ENCODE data around the gene CTNNBIP1. TPM values are rescaled to one million over a fixed set of nuclear protein-coding genes. Genes with fewer than 3 reads are reported as not detected.

Gene CTNNBIP1
- total RNA-seq, 3 donors from 2014 or later (not counting 1 experiment from before 2014, with no cell fraction given), result 26.4 to 31.0 (median 29.8) TPM

DNA sequence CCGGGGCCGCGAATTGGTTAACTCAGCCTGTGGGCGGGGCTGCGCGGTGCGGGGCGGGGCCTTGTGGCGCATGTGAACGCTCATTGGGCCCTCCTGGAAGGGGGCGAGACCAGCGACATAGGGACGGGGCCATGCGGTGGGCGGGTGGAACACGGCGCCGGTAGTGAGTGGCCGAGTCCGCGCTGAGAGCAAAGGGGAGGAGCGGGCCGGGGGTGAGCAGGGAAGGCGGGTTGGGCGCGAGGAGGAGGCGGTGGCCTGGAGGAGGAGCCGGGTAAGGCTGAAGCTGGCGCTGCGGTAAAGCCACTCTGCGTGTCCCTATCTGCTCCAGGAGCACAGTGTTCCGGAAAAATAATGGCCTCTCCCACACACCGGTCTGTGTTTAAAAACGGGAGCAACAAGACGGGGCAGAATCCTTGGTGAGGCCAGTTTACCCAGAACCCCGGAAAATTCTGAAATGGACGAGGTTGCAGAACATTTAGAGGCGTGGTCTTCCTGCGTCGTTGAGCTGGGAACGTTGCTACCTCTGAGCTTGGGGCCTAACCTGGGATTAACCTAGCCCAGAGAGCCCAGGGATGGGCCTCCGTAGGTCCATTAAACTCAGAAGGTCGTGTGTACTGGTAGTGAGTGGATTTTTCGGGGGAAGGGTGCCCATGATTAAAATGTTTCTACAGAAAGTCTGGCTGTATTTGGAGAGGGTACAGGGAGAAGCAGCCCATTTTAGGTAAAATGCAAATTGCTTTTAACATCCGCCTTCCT is 532 bp upstream of the CTNNBIP1 start:
- Mint-ChIP-seq H3K4me3 (peak overlapping the region; percentile 92), H3K36me3 (no peaks in the 10 kb centered on the region), H3K9me3 (no peaks in the 10 kb centered on the region), H3K4me1 (peaks cover 35 to 46% of the 10 kb centered on the region in 2 donors), H3K27me3 (ENCODE audit: low read depth in 2 of 2) (no peaks in the 10 kb centered on the region), H3K27ac (peak overlapping the region; percentile 91 to 93)
- intact Hi-C loops (cut with micrococcal nuclease), result loop anchor here (1.0 to 10.0 kb wide), 3 partner anchors 32 to 1036 kb away; partner anchors contain the start of genes ENO1, LZIC, NMNAT1 and UBE4B
- Histone ChIP-seq H3K4me1 (ENCODE audit: control insufficient read depth, insufficient read depth, low read length) (peaks cover 22% of the 10 kb centered on the region), H3K27me3 (ENCODE audit: control insufficient read depth, insufficient read depth, low read length) (no peaks in the 10 kb centered on the region), H3K36me3 (ENCODE audit: control insufficient read depth, insufficient read depth, low read length) (no peaks in the 10 kb centered on the region), H3K27ac (ENCODE audit: low read length) (peak overlapping the region; percentile 80), H3K4me3 (ENCODE audit: low read length) (peak overlapping the region; percentile 87), H3K9me3 (ENCODE audit: control insufficient read depth, insufficient read depth, low read length) (no peaks in the 10 kb centered on the region)
- TF ChIP-seq, protein P1, sequence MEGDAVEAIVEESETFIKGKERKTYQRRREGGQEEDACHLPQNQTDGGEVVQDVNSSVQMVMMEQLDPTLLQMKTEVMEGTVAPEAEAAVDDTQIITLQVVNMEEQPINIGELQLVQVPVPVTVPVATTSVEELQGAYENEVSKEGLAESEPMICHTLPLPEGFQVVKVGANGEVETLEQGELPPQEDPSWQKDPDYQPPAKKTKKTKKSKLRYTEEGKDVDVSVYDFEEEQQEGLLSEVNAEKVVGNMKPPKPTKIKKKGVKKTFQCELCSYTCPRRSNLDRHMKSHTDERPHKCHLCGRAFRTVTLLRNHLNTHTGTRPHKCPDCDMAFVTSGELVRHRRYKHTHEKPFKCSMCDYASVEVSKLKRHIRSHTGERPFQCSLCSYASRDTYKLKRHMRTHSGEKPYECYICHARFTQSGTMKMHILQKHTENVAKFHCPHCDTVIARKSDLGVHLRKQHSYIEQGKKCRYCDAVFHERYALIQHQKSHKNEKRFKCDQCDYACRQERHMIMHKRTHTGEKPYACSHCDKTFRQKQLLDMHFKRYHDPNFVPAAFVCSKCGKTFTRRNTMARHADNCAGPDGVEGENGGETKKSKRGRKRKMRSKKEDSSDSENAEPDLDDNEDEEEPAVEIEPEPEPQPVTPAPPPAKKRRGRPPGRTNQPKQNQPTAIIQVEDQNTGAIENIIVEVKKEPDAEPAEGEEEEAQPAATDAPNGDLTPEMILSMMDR (IDR thresholded peaks at IDR 0.05), result no peak
- peak; percentile 86 to 97 (median 88) for ATAC-seq
- DNase-seq, result peak; percentile 99 to 100
- WGBS (ENCODE audit: insufficient coverage), result under 1% methylated on average over 45 of the region's 45 CpGs

DNA sequence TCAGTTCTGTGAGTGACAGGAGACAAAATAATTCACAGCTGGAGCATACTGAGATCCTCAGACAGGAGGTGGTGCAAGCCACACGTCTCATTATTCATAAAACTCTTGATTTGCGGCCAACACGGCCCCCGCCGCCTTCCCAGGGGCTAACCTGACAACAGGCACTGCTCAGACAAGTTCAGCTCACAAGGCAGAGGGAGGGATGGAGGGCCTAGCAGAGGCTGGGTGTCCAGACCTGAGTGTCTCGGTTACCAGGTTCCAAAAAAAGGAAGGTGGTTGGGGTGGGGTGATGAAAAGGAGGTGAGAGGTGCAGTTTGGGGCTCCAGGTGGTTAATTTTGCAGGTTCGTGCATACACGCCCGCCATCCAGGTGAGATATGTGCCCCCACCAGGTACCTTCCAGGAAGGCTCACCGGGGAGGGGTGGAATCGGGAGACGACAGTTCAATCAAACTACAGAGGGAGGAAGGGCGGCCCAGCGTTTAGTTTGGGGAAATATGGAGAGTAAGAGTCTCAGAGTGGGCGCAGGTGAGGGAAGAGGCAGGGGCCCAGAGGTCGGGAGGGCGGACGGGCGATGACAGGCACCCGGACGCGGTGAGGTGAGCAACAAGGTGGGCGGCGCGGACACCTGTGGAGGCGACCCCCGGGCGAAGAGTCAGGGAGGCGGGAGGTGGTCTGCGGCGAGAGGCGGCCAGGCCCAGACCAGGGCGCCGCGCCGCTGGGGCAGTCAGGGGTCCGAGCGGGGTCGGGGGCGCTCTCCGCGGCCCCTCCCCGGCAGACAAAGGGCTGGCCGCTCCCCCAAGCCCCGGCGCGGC is 629 bp downstream of the CTNNBIP1 start:
- Histone ChIP-seq H3K4me1 (ENCODE audit: control insufficient read depth, insufficient read depth, low read length) (peaks cover 22% of the 10 kb centered on the region), H3K36me3 (ENCODE audit: control insufficient read depth, insufficient read depth, low read length) (no peaks in the 10 kb centered on the region), H3K9me3 (ENCODE audit: control insufficient read depth, insufficient read depth, low read length) (no peaks in the 10 kb centered on the region), H3K4me3 (ENCODE audit: low read length) (peak overlapping the region; percentile 72), H3K27me3 (ENCODE audit: control insufficient read depth, insufficient read depth, low read length) (no peaks in the 10 kb centered on the region), H3K27ac (ENCODE audit: low read length) (peak overlapping the region; percentile 67)
- no peak for ATAC-seq
- intact Hi-C loops (cut with micrococcal nuclease), result loop anchor here (1.0 to 10.0 kb wide), 3 partner anchors 33 to 1035 kb away; partner anchors contain the start of genes ENO1, LZIC, NMNAT1 and UBE4B
- Mint-ChIP-seq H3K9me3 (no peaks in the 10 kb centered on the region), H3K4me1 (peaks cover 42 to 57% of the 10 kb centered on the region in 2 donors), H3K27me3 (ENCODE audit: low read depth in 2 of 2) (no peaks in the 10 kb centered on the region), H3K4me3 (peak overlapping the region; percentile 96), H3K36me3 (no peaks in the 10 kb centered on the region), H3K27ac (peak overlapping the region; percentile 88 to 98)
- DNase-seq, result peak; percentile 39 to 48
- under 1% methylated on average over 47 of the region's 47 CpGs for WGBS (ENCODE audit: insufficient coverage)
- TF ChIP-seq, protein P1 (IDR thresholded peaks at IDR 0.05), result no peak

DNA sequence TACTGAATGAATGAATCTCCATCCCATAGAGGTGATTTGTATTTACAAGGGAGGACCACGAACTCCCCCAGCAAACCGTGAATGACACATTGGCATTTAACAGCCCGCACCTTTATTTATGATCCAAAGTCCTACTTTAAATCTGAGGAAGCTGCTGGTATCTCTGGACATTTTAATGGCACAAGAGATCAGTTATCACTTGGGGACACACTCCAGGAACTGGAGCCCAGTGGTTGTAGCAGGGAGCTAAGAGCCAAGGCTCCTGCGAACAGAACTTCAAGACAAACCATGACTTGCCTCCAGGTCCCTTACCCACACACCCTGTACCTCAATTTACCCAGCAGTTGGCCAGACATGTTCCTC is 1.2 kb downstream of the CTNNBIP1 start:
- H3K4me1 Mint-ChIP-seq, result peaks cover 46 to 63% of the 10 kb centered on the region in 2 donors
- WGBS (ENCODE audit: insufficient coverage), result 72% methylated on average over 4 of the region's 4 CpGs
- H3K27me3 Mint-ChIP-seq (ENCODE audit: low read depth in 2 of 2), result no peaks in the 10 kb centered on the region
- TF ChIP-seq, protein P1 (IDR thresholded peaks at IDR 0.05), result no peak
- peak overlapping the region; percentile 96 for H3K4me3 Mint-ChIP-seq
- peak overlapping the region; percentile 88 to 98 for H3K27ac Mint-ChIP-seq
- H3K9me3 Mint-ChIP-seq, result no peaks in the 10 kb centered on the region
- H3K36me3 ChIP-seq (ENCODE audit: control insufficient read depth, insufficient read depth, low read length), result no peaks in the 10 kb centered on the region
- H3K4me1 ChIP-seq (ENCODE audit: control insufficient read depth, insufficient read depth, low read length), result peaks cover 22% of the 10 kb centered on the region
- DNase-seq (no peak), ATAC-seq (no peak)
- intact Hi-C loops (cut with micrococcal nuclease), result no loop called here
- H3K9me3 ChIP-seq (ENCODE audit: control insufficient read depth, insufficient read depth, low read length), result no peaks in the 10 kb centered on the region
- peak overlapping the region; percentile 67 for H3K27ac ChIP-seq (ENCODE audit: low read length)
- no peaks in the 10 kb centered on the region for H3K36me3 Mint-ChIP-seq
- peak overlapping the region; percentile 72 for H3K4me3 ChIP-seq (ENCODE audit: low read length)
- no peaks in the 10 kb centered on the region for H3K27me3 ChIP-seq (ENCODE audit: control insufficient read depth, insufficient read depth, low read length)
